ENCODE data around the gene PTPRJ. TPM values are rescaled to one million over a fixed set of nuclear protein-coding genes. Genes with fewer than 3 reads are reported as not detected.

The PTPRJ gene
- total and polyA plus RNA-seq, 9 of the 15 experiments (the other 6 are each of a cell fraction or from before 2014, with no cell fraction given): 0.56 to 10.7 (median 4.8) TPM

DNA sequence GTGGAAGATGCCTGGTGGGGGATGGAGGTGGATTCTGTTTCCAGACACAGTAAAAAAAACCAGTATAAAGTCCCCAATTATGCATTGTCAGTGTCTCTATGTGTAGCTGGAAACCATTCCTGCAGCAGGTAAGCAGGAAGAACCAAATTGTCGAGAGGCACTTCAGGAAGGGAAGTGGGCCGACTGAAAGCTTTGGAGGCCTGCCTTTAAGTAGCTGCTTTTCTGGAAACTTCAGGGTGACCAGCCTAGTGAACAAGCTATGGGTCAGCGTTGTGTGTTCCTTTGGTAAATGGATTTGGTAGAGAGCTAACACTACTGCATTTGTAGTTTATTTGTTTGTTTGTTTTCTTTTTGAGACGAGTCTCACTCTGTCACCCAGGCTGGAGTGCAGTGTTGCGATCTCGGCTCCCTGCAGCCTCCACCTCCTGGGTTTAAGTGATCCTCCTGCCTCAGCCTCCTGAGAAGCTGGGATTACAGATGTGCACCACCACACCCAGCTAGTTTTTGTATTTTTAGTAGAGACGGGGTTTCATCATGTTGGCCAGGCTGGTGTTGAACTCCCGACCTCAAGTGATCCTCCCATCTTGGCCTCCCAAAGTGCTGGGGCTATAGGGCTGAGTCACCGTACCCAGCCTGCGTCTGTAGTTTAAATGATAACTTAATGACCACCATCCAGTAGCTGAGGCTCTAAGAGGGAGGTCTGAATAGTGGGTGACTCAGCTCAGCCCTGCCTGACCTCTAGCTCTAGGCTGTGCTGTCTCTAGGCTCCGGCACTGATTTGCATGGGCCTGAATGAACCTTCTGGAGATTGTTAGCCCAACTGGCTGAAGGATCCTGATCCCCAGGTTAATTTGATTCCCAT lies 12.8 kb downstream of the PTPRJ start (continued):
- TF ChIP-seq TRIM28 (IDR thresholded peaks at IDR 0.05) (peak; percentile 58; the same call in 1 of the 2 replicates), GTF2F1 (IDR thresholded peaks at IDR 0.05; ENCODE audit: low read depth, low read length) (no peak), POU5F1 (IDR thresholded peaks at IDR 0.05; ENCODE audit: borderline replicate concordance, low read depth, low read length, partially characterized antibody) (no peak), ZNF584 (CRISPR knock-in tag; IDR thresholded peaks at IDR 0.05; ENCODE audit: low read depth) (0 out of 2 replicates have a peak, but pooled peaks have one; percentile 49), CREB1 (IDR thresholded peaks at IDR 0.05) (no peak), CREB1 (CRISPR knock-in tag; IDR thresholded peaks at IDR 0.05) (no peak), ZNF431 (CRISPR knock-in tag; IDR thresholded peaks at IDR 0.05) (no peak), EP300 (IDR thresholded peaks at IDR 0.05; ENCODE audit: low read length) (peak; percentile 73; the same call in 1 of the 2 replicates), HDAC3 (IDR thresholded peaks at IDR 0.05; ENCODE audit: borderline replicate concordance, partially characterized antibody) (no peak), MAFK (IDR thresholded peaks at IDR 0.05; ENCODE audit: low read length) (peak; percentile 71), SMARCA4 (IDR thresholded peaks at IDR 0.05) (peak; percentile 92), SRSF1 (IDR thresholded peaks at IDR 0.05; ENCODE audit: low read depth, low read length) (no peak), ZNF696 (CRISPR knock-in tag; conservative IDR thresholded peaks at IDR 0.05) (no peak), STAT5A (IDR thresholded peaks at IDR 0.05; ENCODE audit: borderline replicate concordance, low read length) (no peak), EP400 (IDR thresholded peaks at IDR 0.05) (peak; percentile 61; the same call in 1 of the 2 replicates), HDAC1 (IDR thresholded peaks at IDR 0.05) (peak in 1 of 2 experiments; percentile 92; a peak in 3 of 4 replicates), ZSCAN29 (IDR thresholded peaks at IDR 0.05) (no peak)
- TF ChIP-seq, protein P1, sequence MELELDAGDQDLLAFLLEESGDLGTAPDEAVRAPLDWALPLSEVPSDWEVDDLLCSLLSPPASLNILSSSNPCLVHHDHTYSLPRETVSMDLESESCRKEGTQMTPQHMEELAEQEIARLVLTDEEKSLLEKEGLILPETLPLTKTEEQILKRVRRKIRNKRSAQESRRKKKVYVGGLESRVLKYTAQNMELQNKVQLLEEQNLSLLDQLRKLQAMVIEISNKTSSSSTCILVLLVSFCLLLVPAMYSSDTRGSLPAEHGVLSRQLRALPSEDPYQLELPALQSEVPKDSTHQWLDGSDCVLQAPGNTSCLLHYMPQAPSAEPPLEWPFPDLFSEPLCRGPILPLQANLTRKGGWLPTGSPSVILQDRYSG (tag; conservative IDR thresholded peaks at IDR 0.05; ENCODE audit: low read depth): 0 out of 2 replicates have a peak, but pooled peaks have one; percentile 39
- TF ChIP-seq, protein P2, sequence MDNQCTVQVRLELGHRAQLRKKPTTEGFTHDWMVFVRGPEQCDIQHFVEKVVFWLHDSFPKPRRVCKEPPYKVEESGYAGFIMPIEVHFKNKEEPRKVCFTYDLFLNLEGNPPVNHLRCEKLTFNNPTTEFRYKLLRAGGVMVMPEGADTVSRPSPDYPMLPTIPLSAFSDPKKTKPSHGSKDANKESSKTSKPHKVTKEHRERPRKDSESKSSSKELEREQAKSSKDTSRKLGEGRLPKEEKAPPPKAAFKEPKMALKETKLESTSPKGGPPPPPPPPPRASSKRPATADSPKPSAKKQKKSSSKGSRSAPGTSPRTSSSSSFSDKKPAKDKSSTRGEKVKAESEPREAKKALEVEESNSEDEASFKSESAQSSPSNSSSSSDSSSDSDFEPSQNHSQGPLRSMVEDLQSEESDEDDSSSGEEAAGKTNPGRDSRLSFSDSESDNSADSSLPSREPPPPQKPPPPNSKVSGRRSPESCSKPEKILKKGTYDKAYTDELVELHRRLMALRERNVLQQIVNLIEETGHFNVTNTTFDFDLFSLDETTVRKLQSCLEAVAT (IDR thresholded peaks at IDR 0.05): peak in 1 of 2 experiments; percentile 27; a peak in 2 of 4 replicates
- TF ChIP-seq, protein P3, sequence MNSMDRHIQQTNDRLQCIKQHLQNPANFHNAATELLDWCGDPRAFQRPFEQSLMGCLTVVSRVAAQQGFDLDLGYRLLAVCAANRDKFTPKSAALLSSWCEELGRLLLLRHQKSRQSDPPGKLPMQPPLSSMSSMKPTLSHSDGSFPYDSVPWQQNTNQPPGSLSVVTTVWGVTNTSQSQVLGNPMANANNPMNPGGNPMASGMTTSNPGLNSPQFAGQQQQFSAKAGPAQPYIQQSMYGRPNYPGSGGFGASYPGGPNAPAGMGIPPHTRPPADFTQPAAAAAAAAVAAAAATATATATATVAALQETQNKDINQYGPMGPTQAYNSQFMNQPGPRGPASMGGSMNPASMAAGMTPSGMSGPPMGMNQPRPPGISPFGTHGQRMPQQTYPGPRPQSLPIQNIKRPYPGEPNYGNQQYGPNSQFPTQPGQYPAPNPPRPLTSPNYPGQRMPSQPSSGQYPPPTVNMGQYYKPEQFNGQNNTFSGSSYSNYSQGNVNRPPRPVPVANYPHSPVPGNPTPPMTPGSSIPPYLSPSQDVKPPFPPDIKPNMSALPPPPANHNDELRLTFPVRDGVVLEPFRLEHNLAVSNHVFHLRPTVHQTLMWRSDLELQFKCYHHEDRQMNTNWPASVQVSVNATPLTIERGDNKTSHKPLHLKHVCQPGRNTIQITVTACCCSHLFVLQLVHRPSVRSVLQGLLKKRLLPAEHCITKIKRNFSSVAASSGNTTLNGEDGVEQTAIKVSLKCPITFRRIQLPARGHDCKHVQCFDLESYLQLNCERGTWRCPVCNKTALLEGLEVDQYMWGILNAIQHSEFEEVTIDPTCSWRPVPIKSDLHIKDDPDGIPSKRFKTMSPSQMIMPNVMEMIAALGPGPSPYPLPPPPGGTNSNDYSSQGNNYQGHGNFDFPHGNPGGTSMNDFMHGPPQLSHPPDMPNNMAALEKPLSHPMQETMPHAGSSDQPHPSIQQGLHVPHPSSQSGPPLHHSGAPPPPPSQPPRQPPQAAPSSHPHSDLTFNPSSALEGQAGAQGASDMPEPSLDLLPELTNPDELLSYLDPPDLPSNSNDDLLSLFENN (IDR thresholded peaks at IDR 0.05; ENCODE audit: low read depth in 2 of 2, low read length in 2 of 2): peak in 1 of 2 experiments; percentile 50; a peak in 1 of 4 replicates
- TF ChIP-seq, protein P4, sequence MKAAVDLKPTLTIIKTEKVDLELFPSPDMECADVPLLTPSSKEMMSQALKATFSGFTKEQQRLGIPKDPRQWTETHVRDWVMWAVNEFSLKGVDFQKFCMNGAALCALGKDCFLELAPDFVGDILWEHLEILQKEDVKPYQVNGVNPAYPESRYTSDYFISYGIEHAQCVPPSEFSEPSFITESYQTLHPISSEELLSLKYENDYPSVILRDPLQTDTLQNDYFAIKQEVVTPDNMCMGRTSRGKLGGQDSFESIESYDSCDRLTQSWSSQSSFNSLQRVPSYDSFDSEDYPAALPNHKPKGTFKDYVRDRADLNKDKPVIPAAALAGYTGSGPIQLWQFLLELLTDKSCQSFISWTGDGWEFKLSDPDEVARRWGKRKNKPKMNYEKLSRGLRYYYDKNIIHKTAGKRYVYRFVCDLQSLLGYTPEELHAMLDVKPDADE (conservative IDR thresholded peaks at IDR 0.05; ENCODE audit: control insufficient read depth, low read depth, low read length): no peak

Data from K562 (cell line).